HG02970 (cell line): Measurements from ENCODE around the gene GJA1.
"Not testable (repeated sequence)": the region's sequence is repeated elsewhere in the genome, so short reads cannot be mapped to it uniquely, and the experiment has no call there.

Source experiments
- ATAC-seq: cut with Tn5 transposase; IDR thresholded peaks from one replicate; pipeline ENCODE4 v1.9.1; 2021; ENCODE audit warnings: mild to moderate bottlenecking, moderate library complexity, moderate number of reproducible peaks; ENCODE audit not compliant: unreplicated experiment, low FRiP score

GJA1 gene

GRCh38 chr6:121435444-121436069 lies at the start of gene GJA1:
Gene GJA1 (plus strand): TSS chr6:121435646. CDS start chr6:121446848, 11,202 bp downstream.
- ATAC-seq, result no peak

- ATAC-seq, result not testable (repeated sequence)
These were observed 48.9 kb upstream of the GJA1 start for GRCh38 chr6:121386551-121386950.

DNA sequence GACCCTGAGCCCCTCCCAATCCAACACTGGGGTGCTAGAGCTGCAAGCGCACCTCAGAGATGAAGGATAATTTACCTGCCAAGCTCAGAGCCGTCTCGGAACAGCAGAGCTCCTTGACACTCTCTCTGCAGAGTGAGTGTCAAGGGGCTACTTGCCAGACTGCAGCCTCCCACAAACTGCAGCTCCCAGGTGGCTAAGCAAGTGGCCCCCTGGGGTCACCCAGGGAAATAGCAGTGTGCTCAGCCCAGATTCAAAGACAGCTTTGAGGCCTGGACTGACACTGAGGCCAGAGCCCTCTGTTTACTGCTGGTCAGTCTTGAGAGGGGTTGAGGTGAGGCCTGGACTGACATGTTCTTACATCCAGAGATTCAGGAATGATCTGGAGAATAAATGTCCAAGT lies 46.0 kb upstream of the GJA1 start:
- no peak for ATAC-seq

DNA sequence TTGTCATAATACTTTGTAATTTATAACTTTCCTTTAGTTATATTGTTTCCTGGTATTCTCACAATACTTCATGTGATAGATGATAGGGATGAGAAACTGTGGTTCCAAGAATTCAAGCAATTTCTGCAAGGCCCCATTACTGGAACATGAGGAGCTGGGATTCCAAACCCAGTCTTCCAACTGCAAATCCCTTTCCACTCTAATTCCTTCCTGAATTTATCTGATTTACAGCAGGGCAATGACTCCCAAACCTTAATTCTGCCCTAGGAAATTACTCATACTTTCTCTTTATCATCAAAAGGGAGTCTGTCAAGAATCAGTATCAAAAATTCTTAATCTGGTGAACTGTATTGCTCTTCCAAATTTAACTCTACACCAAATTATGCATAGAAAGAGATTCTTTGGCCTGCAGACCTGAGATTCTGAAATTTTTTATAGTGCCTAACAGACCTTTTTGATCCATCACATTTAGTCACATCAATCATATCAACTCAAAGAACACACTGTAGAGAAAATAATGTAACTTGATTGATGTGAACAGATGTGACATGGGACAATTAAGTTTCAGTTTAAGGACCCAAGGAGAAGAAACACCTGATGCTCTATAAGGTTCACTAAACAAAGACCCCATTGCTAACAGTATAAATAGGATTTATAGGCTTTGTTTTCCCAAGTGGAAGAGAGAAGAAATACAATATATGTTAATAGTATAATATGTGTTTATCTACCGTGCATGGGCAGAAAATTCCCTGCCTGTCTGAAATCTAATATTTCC lies 41.5 kb upstream of the GJA1 start:
- no peak for ATAC-seq

DNA sequence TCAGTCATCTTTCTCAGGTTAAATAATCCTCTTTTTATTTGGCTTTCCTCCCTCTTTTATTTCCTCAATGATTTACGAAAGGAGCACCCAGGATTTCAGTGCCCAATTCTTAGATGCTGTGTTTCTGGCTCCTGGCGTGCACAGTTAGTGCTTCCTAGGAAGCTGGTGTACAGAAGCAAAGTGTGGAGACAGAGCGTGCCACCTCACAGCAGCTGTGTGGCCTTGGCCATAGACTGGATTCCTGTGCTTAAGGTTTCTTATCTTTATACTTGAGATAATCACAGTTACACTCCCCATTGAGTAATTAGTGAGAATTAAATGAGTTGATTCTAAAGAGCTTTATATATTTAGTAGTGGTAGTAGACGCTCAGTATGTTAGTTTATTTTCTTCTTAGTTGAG lies 39.7 kb upstream of the GJA1 start:
- no peak for ATAC-seq

DNA sequence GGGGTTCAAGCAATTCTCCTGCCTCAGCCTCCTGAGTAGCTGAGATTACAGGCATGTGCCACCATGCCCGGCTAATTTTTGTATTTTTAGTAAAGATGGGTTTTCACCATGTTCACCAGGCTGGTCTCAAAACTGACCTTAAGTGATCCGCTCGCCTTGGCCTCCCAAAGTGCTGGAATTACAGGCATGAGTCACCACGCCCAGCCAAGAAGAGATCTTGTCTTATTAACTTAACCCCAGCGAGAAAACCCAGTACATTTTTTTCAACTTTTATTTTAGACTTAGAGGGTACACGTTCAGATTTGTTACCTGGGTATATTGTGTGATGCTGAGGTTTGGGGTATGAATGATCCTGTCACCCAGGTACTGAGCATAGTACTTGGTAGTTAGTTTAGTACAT lies 38.3 kb upstream of the GJA1 start:
- ATAC-seq, result not testable (repeated sequence)

GRCh38 chr6:121398127-121398526 lies 37.3 kb upstream of the GJA1 start:
- ATAC-seq, result no peak

DNA sequence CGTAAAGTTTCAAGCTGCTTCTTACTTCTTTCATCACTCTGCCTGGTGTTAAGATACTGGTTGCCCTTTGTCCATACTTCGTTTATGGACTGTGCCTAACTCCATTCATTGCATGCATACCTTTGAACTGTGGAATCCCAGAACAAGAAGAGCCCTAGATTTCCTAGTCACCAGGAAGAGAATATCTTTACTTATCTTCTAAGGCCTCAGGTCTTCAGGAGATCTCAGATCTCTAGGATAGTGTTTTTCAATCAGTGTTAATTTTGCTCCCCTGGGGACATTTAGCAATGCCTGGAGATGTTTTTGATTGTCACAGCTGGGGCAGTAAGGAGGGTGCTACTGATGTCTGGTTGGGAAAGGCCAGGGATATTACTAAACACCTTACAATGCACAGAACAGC lies 35.5 kb upstream of the GJA1 start:
- no peak for ATAC-seq

- no peak for ATAC-seq
These were observed 31.5 kb upstream of the GJA1 start for GRCh38 chr6:121403964-121404363.

DNA sequence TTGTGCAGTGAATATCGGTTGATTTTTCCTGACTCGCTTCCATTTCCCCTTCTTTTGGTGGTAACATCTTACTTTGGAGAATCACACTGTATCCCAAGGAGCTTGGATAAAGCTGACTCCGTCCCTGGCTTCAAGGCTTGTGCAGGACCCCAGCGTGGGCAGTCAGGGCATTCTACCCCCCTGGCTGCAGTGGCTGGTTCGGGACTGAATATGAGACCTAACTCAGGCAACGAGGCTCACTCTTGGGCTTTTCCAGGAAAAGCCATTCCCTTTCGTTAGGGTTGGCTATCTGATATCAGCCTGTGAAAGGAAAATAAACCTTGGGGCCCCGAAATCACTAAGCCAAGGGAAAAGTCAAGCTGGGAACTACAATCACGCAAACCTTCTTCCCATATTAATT lies 30.1 kb upstream of the GJA1 start:
- no peak for ATAC-seq

DNA sequence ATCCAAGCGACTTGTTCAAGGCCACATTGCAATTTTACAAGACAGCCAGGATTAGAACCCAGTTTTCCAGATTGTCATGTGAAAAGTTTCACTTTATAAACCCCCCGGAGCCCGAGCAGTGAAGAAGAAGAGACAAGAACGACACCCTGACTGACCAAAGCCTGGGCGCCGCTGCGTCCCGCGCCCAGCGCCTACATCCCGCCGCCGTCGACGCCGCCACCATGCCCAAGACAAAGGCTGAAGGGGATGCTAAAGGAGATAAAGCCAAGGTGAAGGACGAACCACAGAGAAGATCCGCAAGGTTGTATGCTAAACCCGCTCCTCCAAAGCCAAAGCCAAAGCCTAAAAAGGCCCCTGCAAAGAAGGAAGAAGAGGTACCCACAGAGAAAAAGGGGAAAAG lies 27.1 kb upstream of the GJA1 start:
- no peak for ATAC-seq

GRCh38 chr6:121413879-121414278 lies 21.6 kb upstream of the GJA1 start:
- no peak for ATAC-seq

DNA sequence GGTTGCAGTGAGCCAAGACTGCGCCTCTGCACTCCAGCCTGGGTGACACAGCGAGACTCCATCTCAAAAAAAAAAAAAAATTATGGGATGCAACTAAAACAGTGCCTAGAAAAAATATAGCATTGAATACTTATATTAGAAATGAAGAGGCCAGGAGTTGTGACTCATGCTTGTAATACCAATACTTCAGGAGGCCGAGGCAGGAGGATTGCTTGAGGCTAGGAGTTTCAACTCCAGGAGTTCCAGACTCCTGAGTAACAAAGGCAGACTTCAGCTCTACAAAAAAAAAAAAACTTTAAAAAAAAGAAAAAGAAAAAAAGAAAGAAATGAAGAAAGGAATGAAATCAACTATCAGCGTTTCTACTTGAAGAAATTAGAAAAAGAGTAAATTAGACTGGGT lies 17.1 kb upstream of the GJA1 start:
- ATAC-seq, result no peak

GRCh38 chr6:121426686-121427085 lies 8.8 kb upstream of the GJA1 start:
- no peak for ATAC-seq

DNA sequence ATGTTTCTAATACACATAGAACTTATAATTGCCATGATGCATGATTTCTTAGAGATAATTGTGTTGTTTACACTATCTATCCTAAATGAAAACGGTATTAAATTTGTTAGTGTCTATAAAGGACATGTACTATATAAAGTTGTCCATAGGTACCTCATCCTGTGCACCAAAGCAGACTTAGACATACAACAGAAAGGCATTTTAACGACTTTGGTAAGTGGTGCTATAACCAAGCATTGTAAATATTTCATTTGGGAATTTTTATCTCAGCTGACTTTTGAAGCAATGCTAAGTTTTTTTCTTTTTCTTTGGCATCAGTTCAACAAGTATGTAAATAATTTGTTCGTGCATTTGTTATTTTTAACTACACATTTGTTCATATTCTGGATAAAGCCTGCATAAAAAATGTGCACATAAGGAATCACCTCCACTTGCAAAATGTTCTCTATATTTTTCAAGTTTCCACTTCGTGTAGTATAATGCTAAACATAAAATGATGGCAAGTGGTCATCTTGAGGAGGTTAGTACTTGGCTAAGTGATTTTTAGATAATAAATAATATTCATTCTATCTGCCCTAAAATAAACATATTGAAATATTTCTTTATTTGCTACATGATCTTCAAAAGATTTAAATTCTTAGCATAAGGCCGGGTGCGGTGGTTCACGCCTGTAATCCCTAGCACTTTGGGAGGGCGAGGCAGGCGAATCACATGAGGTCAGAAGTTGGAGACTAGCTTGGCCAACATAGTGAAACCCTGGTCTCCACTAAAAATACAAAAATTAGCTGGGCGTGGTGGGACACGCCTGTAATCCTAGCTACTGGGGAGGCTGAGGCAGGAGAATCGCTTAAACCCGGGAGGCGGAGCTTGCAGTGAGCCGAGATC lies 6.3 kb upstream of the GJA1 start:
- ATAC-seq, result no peak

- ATAC-seq, result no peak
These were observed 4.7 kb upstream of the GJA1 start for GRCh38 chr6:121430514-121431460.

- ATAC-seq, result not testable (repeated sequence)
These were observed 3.7 kb upstream of the GJA1 start for GRCh38 chr6:121431776-121432175.

- ATAC-seq, result no peak
These were observed 1.2 kb upstream of the GJA1 start for GRCh38 chr6:121434037-121434770.

DNA sequence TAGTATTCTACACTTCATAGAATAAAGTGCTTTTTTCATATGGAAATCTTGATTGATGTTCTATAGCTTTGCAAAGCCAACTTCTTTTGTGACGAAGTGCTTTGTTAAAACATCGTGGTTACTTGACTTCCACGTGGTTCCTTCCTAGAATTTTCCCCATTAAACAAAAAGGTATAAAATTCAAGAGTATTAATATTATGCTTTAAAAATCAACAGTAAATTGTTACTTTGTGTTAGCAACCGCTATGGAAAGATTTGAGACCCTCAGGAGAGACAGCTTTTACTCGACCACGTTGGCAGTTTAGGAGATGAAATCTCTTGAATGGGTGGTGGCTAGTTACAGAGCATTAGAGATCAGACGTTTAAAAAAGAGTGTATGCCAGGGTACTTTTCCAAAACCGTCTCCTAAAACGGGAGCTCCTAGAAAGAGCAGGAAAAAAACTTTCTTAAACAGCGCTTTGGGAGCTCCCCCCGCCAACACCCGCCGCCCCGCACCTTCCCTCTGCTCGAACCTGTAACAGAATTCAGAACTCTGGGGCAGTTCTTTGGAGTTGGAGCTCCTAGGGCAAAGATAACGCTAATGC lies 920 bp downstream of the GJA1 start:
- ATAC-seq, result no peak
